Uterus (tissue), 2 donors: ENCODE results near the gene CEP112.

Experiments
- POLR2A ChIP-seq, 2 donors: fragments of 450-650 bp; IDR thresholded peaks; one replicate each; pipeline ENCODE4 v1.6.1; 2016; ENCODE audit warnings: antibody characterized with exemption in 2 of 2, mild to moderate bottlenecking in 1 of 2, moderate library complexity in 1 of 2
- TF ChIP-seq, protein P1 (sequence below), 4 experiments: fragments of 200-600 bp in 2 of 4; fragments of 450-650 bp in 2 of 4; sonication (generic) in 2 of 4; IDR thresholded peaks; one replicate each; pipeline ENCODE4 v1.5.1; 2016 to 2019; ENCODE audit warnings: antibody characterized with exemption in 4 of 4, mild to moderate bottlenecking in 2 of 4, moderate library complexity in 1 of 4

- TF ChIP-seq, protein P1, sequence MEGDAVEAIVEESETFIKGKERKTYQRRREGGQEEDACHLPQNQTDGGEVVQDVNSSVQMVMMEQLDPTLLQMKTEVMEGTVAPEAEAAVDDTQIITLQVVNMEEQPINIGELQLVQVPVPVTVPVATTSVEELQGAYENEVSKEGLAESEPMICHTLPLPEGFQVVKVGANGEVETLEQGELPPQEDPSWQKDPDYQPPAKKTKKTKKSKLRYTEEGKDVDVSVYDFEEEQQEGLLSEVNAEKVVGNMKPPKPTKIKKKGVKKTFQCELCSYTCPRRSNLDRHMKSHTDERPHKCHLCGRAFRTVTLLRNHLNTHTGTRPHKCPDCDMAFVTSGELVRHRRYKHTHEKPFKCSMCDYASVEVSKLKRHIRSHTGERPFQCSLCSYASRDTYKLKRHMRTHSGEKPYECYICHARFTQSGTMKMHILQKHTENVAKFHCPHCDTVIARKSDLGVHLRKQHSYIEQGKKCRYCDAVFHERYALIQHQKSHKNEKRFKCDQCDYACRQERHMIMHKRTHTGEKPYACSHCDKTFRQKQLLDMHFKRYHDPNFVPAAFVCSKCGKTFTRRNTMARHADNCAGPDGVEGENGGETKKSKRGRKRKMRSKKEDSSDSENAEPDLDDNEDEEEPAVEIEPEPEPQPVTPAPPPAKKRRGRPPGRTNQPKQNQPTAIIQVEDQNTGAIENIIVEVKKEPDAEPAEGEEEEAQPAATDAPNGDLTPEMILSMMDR (IDR thresholded peaks at IDR 0.05) = peak in 3 of 4 experiments; percentile 1 to 16 (median 14)
- TF ChIP-seq POLR2A (IDR thresholded peaks at IDR 0.05) = no peak
These were observed at the start of gene CEP112 for GRCh38 chr17:66191593-66192377.
